HepG2 (cell line): Measurements from ENCODE around the gene INO80C.

Experiments used
- SP2 ChIP-seq: sonication (generic); formaldehyde crosslinking; IDR thresholded peaks from 2 replicates; pipeline ENCODE4 v1.5.1; 2020; ENCODE audit warnings: mild to moderate bottlenecking, missing genetic modification reagents
- TF ChIP-seq, protein P1 (sequence below): sonication (generic); formaldehyde crosslinking; IDR thresholded peaks from 2 replicates; pipeline ENCODE4 v1.5.0; 2020; ENCODE audit warnings: mild to moderate bottlenecking, missing genetic modification reagents, moderate library complexity
- TF ChIP-seq, protein P2 (sequence below), 2 experiments: sonication (generic) in 1 of 2; formaldehyde crosslinking in 1 of 2; IDR thresholded peaks; 2 replicates each; pipeline versions ENCODE4 v1.5.1 to v1.6.1; 2011 to 2020; ENCODE audit warnings: borderline replicate concordance in 1 of 2, low read depth in 1 of 2, low read length in 1 of 2, mild to moderate bottlenecking in 1 of 2, missing genetic modification reagents in 1 of 2, moderate library complexity in 1 of 2
- TF ChIP-seq, protein P3 (sequence below): sonication (generic); formaldehyde crosslinking; IDR thresholded peaks from 2 replicates; pipeline ENCODE4 v1.5.0; 2020; ENCODE audit warnings: mild to moderate bottlenecking, missing genetic modification reagents
- TF ChIP-seq, protein P4 (sequence below): IDR thresholded peaks from 2 replicates; pipeline ENCODE4 v1.6.1; 2012; ENCODE audit warnings: inconsistent platforms

DNA sequence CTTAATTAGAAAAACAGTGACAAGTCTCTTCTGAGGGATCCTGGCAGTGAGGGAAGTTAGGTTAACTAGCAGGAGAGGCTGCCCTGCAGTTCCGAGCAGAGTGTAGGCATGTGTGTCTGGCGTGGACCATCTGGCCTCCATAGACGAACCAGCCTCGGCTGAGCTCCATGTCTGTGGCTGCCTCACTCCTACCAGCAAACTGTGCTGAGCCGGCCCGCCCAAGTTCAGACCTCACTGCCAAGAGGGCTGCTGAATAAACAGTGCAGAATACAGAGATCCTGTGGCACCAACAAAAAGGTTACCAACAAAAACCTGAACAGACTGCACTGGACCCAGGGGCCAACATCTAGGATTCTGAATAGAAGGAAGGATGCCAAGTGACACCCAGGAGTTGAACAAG, 27.3 kb downstream of the INO80C start:
- TF ChIP-seq, protein P1, sequence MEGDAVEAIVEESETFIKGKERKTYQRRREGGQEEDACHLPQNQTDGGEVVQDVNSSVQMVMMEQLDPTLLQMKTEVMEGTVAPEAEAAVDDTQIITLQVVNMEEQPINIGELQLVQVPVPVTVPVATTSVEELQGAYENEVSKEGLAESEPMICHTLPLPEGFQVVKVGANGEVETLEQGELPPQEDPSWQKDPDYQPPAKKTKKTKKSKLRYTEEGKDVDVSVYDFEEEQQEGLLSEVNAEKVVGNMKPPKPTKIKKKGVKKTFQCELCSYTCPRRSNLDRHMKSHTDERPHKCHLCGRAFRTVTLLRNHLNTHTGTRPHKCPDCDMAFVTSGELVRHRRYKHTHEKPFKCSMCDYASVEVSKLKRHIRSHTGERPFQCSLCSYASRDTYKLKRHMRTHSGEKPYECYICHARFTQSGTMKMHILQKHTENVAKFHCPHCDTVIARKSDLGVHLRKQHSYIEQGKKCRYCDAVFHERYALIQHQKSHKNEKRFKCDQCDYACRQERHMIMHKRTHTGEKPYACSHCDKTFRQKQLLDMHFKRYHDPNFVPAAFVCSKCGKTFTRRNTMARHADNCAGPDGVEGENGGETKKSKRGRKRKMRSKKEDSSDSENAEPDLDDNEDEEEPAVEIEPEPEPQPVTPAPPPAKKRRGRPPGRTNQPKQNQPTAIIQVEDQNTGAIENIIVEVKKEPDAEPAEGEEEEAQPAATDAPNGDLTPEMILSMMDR = no peak
- TF ChIP-seq, protein P2, sequence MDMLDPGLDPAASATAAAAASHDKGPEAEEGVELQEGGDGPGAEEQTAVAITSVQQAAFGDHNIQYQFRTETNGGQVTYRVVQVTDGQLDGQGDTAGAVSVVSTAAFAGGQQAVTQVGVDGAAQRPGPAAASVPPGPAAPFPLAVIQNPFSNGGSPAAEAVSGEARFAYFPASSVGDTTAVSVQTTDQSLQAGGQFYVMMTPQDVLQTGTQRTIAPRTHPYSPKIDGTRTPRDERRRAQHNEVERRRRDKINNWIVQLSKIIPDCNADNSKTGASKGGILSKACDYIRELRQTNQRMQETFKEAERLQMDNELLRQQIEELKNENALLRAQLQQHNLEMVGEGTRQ (IDR thresholded peaks at IDR 0.05; ENCODE audit: low read depth, low read length) = no peak
- TF ChIP-seq, protein P2 (CRISPR knock-in tag; IDR thresholded peaks at IDR 0.05; ENCODE audit: borderline replicate concordance) = no peak
- TF ChIP-seq, protein P3, sequence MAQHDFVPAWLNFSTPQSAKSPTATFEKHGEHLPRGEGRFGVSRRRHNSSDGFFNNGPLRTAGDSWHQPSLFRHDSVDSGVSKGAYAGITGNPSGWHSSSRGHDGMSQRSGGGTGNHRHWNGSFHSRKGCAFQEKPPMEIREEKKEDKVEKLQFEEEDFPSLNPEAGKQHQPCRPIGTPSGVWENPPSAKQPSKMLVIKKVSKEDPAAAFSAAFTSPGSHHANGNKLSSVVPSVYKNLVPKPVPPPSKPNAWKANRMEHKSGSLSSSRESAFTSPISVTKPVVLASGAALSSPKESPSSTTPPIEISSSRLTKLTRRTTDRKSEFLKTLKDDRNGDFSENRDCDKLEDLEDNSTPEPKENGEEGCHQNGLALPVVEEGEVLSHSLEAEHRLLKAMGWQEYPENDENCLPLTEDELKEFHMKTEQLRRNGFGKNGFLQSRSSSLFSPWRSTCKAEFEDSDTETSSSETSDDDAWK (CRISPR knock-in tag) = no peak
- TF ChIP-seq, protein P4, sequence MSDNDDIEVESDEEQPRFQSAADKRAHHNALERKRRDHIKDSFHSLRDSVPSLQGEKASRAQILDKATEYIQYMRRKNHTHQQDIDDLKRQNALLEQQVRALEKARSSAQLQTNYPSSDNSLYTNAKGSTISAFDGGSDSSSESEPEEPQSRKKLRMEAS = no peak
- TF ChIP-seq SP2 = no peak
